Right hindlimb (tissue), 1 donor: ENCODE results near the gene CCDC121.
"Not testable (repeated sequence)": the region's sequence is repeated elsewhere in the genome, so short reads cannot be mapped to it uniquely, and the experiment has no call there.

Experiments
- DNase-seq: peaks from one replicate; pipeline ENCODE4 v3.0.0-alpha.2; 2018

The CCDC121 gene

GRCh38 chr2:27634291-27634690 is 5.5 kb upstream of the CCDC121 start:
- DNase-seq = no peak

- not testable (repeated sequence) for DNase-seq
Measured at GRCh38 chr2:27630257-27630656, 1.4 kb upstream of the CCDC121 start.

- no peak for DNase-seq
Measured at GRCh38 chr2:27627963-27628766, 647 bp downstream of the CCDC121 start.

GRCh38 chr2:27626921-27627320 is 1.9 kb downstream of the CCDC121 start:
- not testable (repeated sequence) for DNase-seq

GRCh38 chr2:27626323-27626722 is 2.5 kb downstream of the CCDC121 start:
- not testable (repeated sequence) for DNase-seq

- DNase-seq = no peak
Measured at GRCh38 chr2:27624943-27625342, 3.9 kb downstream of the CCDC121 start.

GRCh38 chr2:27622921-27623384 is 5.9 kb downstream of the CCDC121 start:
- no peak for DNase-seq

GRCh38 chr2:27621524-27621923 is 7.3 kb downstream of the CCDC121 start:
- no peak for DNase-seq

GRCh38 chr2:27615316-27615715 is 13.5 kb downstream of the CCDC121 start:
- no peak for DNase-seq

GRCh38 chr2:27613985-27614384 is 14.8 kb downstream of the CCDC121 start:
- DNase-seq = no peak

- no peak for DNase-seq
Measured at GRCh38 chr2:27606611-27607010, 22.2 kb downstream of the CCDC121 start.

- DNase-seq = no peak
Measured at GRCh38 chr2:27596627-27597026, 32.2 kb downstream of the CCDC121 start.

- not testable (repeated sequence) for DNase-seq
Measured at GRCh38 chr2:27595412-27595811, 33.4 kb downstream of the CCDC121 start.

GRCh38 chr2:27594020-27594703 is 34.6 kb downstream of the CCDC121 start:
- not testable (repeated sequence) for DNase-seq

- no peak for DNase-seq
Measured at GRCh38 chr2:27593240-27593639, 35.6 kb downstream of the CCDC121 start.

- no peak for DNase-seq
Measured at GRCh38 chr2:27591745-27592144, 37.1 kb downstream of the CCDC121 start.

GRCh38 chr2:27588308-27588707 is 40.5 kb downstream of the CCDC121 start:
- no peak for DNase-seq

GRCh38 chr2:27587025-27587424 is 41.8 kb downstream of the CCDC121 start:
- DNase-seq = no peak

- no peak for DNase-seq
Measured at GRCh38 chr2:27584597-27584996, 44.2 kb downstream of the CCDC121 start.

GRCh38 chr2:27583390-27583915 is 45.4 kb downstream of the CCDC121 start:
- no peak for DNase-seq

- DNase-seq = peak; percentile 92
Measured at GRCh38 chr2:27582695-27583389, 46.0 kb downstream of the CCDC121 start, which contains the start of gene ZNF512. Gene ZNF512, plus strand, starts transcription at chr2:27583042. Its CDS starts 71 bp downstream, at chr2:27583113.

- DNase-seq = no peak
Measured at GRCh38 chr2:27582129-27582694, 46.6 kb downstream of the CCDC121 start.
